B cell (primary cell): ENCODE data around the gene VASN. TPM values are rescaled to one million over a fixed set of nuclear protein-coding genes. Genes with fewer than 3 reads are reported as not detected.

ENCODE experiments used
- ATAC-seq: fragments of 200-7000 bp; cut with Tn5 transposase; one replicate; pipeline ENCODE4 v1.10.0; 2021; ENCODE audit warnings: low read depth, mild to moderate bottlenecking, moderate number of reproducible peaks, moderate library complexity
- CTCF ChIA-PET: fragments of 350-600 bp; sonication (Branson Sonifier 250); formaldehyde crosslinking; loops from one replicate; lab custom pipeline; 2021; ENCODE audit warnings: antibody characterized with exemption, inconsistent platforms; lab: Charles Lee
- POLR2A ChIA-PET: fragments of 350-600 bp; sonication (Branson Sonifier 250); formaldehyde crosslinking; loops from one replicate; lab custom pipeline; 2021; ENCODE audit warnings: antibody characterized with exemption; lab: Charles Lee
- DNase-seq: peaks from one replicate; pipeline ENCODE4 v3.0.0; 2013
- H2AFZ ChIP-seq: 2 replicates; pipeline ENCODE4 v1.6.1; 2012; ENCODE audit warnings: mild to moderate bottlenecking, low read depth, low read length; ENCODE audit not compliant: insufficient read depth, poor library complexity, severe bottlenecking
- H3K27ac ChIP-seq, 2 donors: 1 replicate in 1 of 2; 2 replicates in 1 of 2; pipeline ENCODE4 v1.5.1; 2012 to 2013; ENCODE audit warnings: low read length in 2 of 2, mild to moderate bottlenecking in 2 of 2, moderate library complexity in 1 of 2
- H3K27me3 ChIP-seq, 4 experiments: fragments of 200-600 bp in 1 of 4; sonication (generic) in 1 of 4; replicated peaks in 1 of 4; 1 replicate in 2 of 4; 2 replicates in 2 of 4; pipeline versions ENCODE4 v1.6.1 to v1.7.0; 2013 to 2016; ENCODE audit warnings: low read length in 3 of 4, mild to moderate bottlenecking in 2 of 4, mixed read lengths in 1 of 4, moderate library complexity in 1 of 4; ENCODE audit not compliant: insufficient read depth in 4 of 4, control insufficient read depth in 3 of 4; ENCODE audit errors: control extremely low read depth in 1 of 4
- H3K36me3 ChIP-seq, 2 experiments: replicated peaks in 1 of 2; 1 replicate in 1 of 2; 2 replicates in 1 of 2; pipeline versions ENCODE4 v1.6.1 to v1.7.1; 2013; ENCODE audit warnings: low read length in 1 of 2; ENCODE audit not compliant: insufficient read depth in 2 of 2, control insufficient read depth in 1 of 2; ENCODE audit errors: control extremely low read depth in 1 of 2, extremely low read depth in 1 of 2
- H3K4me1 ChIP-seq, 2 donors: fragments of 200-600 bp in 1 of 2; sonication (generic) in 1 of 2; 1 replicate in 1 of 2; 2 replicates in 1 of 2; pipeline versions ENCODE4 v1.5.1 to v1.6.1; 2013 to 2017; ENCODE audit warnings: low read length in 2 of 2; ENCODE audit not compliant: control insufficient read depth in 2 of 2, insufficient read depth in 2 of 2
- H3K4me2 ChIP-seq: replicated peaks from 2 replicates; pipeline ENCODE3; 2012; ENCODE audit warnings: mild to moderate bottlenecking, low read depth, low read length; ENCODE audit not compliant: poor library complexity, severe bottlenecking
- H3K4me3 ChIP-seq, 5 experiments: fragments of 200-600 bp in 1 of 5; sonication (generic) in 1 of 5; 1 replicate in 3 of 5; 2 replicates in 2 of 5; pipeline versions ENCODE4 v1.5.1 to v1.7.0; 2011 to 2016; ENCODE audit warnings: low read length in 4 of 5, mild to moderate bottlenecking in 4 of 5, low read depth in 2 of 5, control low read depth in 1 of 5, moderate library complexity in 1 of 5; ENCODE audit not compliant: insufficient read depth in 1 of 5; ENCODE audit errors: control extremely low read depth in 1 of 5, extremely low read depth in 1 of 5
- H3K79me2 ChIP-seq: fragments of 200-600 bp; sonication (generic); one replicate; pipeline ENCODE4 v1.6.0; 2016; ENCODE audit warnings: low read length; ENCODE audit not compliant: control insufficient read depth, insufficient read depth
- H3K9ac ChIP-seq: fragments of 200-600 bp; sonication (generic); 2 replicates; pipeline ENCODE4 v1.6.1; 2017; ENCODE audit warnings: mild to moderate bottlenecking, low read length, moderate library complexity
- H3K9me3 ChIP-seq, 3 donors: one replicate each; pipeline versions ENCODE4 v1.6.1 to v1.7.1; 2013; ENCODE audit warnings: low read length in 2 of 3; ENCODE audit not compliant: control insufficient read depth in 2 of 3, insufficient read depth in 1 of 3; ENCODE audit errors: control extremely low read depth in 1 of 3
- H4K20me1 ChIP-seq: 2 replicates; pipeline ENCODE4 v1.6.0; 2012; ENCODE audit warnings: mild to moderate bottlenecking, low read length; ENCODE audit not compliant: insufficient read depth, control insufficient read depth, poor library complexity, severe bottlenecking
- H3K27ac Mint-ChIP-seq: one replicate; pipeline ENCODE4 v1.8.0; 2021; ENCODE audit warnings: mixed read lengths
- H3K27me3 Mint-ChIP-seq: one replicate; pipeline ENCODE4 v1.8.0; 2021; ENCODE audit warnings: mixed read lengths
- H3K4me1 Mint-ChIP-seq: one replicate; pipeline ENCODE4 v1.8.0; 2021; ENCODE audit warnings: mixed read lengths
- H3K4me3 Mint-ChIP-seq: one replicate; pipeline ENCODE4 v1.8.0; 2021; ENCODE audit warnings: mixed read lengths
- H3K9me3 Mint-ChIP-seq: one replicate; pipeline ENCODE4 v1.8.0; 2022; ENCODE audit warnings: mixed read lengths; ENCODE audit not compliant: insufficient read depth
- CTCF ChIP-seq: fragments of 200-600 bp; IDR thresholded peaks from one replicate; pipeline ENCODE4 v1.8.0; 2022; ENCODE audit warnings: antibody characterized with exemption, mild to moderate bottlenecking
- EZH2 ChIP-seq: IDR thresholded peaks from 2 replicates; pipeline ENCODE4 v1.6.1; 2012; ENCODE audit warnings: borderline replicate concordance, low read depth, mild to moderate bottlenecking, moderate library complexity, low read length; ENCODE audit not compliant: insufficient read depth, poor library complexity, severe bottlenecking
- WGBS: methylation state at CpG from one replicate; pipeline ENCODE4 v1.1.5; 2013; ENCODE audit warnings: missing lambda C conversion rate; ENCODE audit not compliant: insufficient coverage; 5-methylcytosine and 5-hydroxymethylcytosine counted together
- intact Hi-C: fragments of 100-400 bp; cut with micrococcal nuclease; formaldehyde crosslinking; loops from one replicate; pipeline ENCODE4 v1.10.0; 2022
- polyA plus RNA-seq: library from polyadenylated mRNA; depleted of rRNA; stranded (reverse); fragments of >200 nt; gene quantifications from 2 replicates; pipeline ENCODE4 v1.2.3, GENCODE V29; 2012
- total RNA-seq, 2 donors: library from RNA; stranded (reverse); fragments of 120-200 nt in 1 of 2; gene quantifications; 1 replicate in 1 of 2; 2 replicates in 1 of 2; pipeline versions ENCODE4 v1.2.3 to v1.2.4, GENCODE V29; 2013 to 2022

VASN gene
- total and polyA plus RNA-seq, 2 donors (not counting 1 experiment from before 2014, with no cell fraction given), result 0.57 to 0.76 TPM

GRCh38 chr16:4344983-4345835 lies 26.4 kb upstream of the VASN start:
- Mint-ChIP-seq H3K27ac (no peak overlapping the region), H3K4me3 (no peak overlapping the region), H3K27me3 (no peaks in the 10 kb centered on the region), H3K4me1 (peaks cover 12% of the 10 kb centered on the region), H3K9me3 (no peaks in the 10 kb centered on the region)
- Histone ChIP-seq H3K9me3 (no peaks in the 10 kb centered on the region), H2AFZ (no peak overlapping the region), H3K4me1 (peaks cover 6 to 7% of the 10 kb centered on the region in 2 donors), H3K4me2 (no peak overlapping the region), H3K27ac (no peak overlapping the region), H3K9ac (no peak overlapping the region), H3K79me2 (peaks cover 70% of the 10 kb centered on the region), H3K27me3 (no peaks in the 10 kb centered on the region), H3K36me3 (peaks cover 1 to 4% of the 10 kb centered on the region in 2 experiments), H3K4me3 (no peak overlapping the region), H4K20me1 (peaks cover 67% of the 10 kb centered on the region)
- DNase-seq (no peak), ATAC-seq (no peak)
- 96% methylated on average over 23 of the region's 26 CpGs for WGBS
- POLR2A ChIA-PET, result no interaction called here
- CTCF ChIA-PET, result interaction anchor here (1.0 to 2.0 kb wide), 4 partner anchors 14 to 58 kb away, joined by 4 to 7 read pairs (median 4); no protein-coding TSS in a partner anchor
- intact Hi-C loops, result no loop called here
- no peak for TF ChIP-seq CTCF
- TF ChIP-seq EZH2, result no peak
